Suppressor macrophage treated with lipopolysaccharide for 4 hours (primary cell): ENCODE measurements around the gene EPO.

Experiments used
- DNase-seq: peaks from one replicate; pipeline ENCODE4 v3.0.0-alpha.2; 2020

Gene EPO

DNA sequence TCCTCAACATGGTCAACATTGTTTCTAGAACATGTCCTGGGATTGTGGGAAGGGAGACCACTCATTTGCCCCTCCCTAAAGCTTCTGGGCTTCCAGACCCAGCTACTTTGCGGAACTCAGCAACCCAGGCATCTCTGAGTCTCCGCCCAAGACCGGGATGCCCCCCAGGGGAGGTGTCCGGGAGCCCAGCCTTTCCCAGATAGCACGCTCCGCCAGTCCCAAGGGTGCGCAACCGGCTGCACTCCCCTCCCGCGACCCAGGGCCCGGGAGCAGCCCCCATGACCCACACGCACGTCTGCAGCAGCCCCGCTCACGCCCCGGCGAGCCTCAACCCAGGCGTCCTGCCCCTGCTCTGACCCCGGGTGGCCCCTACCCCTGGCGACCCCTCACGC, at the start of gene EPO:
TSS of gene EPO (plus strand) at position 190 of the 392 bp plus-strand sequence. CDS start 513 bp downstream, outside the sequence.
- DNase-seq: no peak

DNA sequence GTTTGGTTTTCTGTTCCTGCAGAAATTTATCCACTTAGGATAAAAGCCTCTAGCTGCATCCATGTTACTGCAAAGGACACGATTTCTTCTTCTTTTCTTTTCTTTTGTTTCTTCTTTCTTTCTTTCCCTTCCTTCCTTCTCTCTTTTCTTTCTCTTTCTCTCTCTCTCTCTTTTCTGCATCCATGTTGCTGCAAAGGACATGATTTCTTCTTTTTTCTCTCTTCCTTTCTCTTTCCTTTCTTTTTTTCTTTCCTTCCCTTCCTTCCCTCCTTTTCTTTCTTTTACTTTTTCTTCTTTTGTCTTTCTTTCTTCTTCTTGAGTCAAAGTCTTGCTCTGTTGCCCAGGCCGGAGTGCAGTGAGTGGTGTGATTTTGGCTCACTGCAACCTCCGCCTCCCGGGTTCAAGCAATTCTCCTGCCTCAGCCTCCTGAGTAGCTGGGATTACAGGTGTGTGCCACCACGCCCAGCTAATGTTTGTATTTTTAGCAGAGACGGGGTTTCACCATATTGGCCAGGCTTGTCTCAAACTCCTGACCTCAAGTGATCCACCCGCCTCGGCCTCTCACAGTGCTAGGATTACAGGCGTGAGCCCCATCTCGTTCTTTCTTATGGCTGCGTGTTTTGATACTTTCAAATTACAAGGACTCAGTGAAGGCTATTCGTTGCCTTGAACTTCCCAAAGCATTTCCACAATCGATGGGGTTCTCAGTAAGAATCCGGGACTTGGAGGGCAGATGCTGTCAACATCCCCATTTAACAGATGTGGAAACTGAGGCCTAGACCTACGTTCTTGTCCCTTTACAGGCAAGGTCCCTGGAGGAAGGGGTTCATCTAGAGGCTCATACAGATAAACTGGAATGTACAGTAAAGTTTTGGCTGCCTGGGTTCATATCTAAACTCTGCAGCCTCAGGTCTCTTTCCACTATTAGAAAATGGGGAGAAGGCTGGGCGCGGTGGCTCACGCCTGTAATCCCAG, 48.6 kb upstream of the EPO start:
- DNase-seq: no peak

DNA sequence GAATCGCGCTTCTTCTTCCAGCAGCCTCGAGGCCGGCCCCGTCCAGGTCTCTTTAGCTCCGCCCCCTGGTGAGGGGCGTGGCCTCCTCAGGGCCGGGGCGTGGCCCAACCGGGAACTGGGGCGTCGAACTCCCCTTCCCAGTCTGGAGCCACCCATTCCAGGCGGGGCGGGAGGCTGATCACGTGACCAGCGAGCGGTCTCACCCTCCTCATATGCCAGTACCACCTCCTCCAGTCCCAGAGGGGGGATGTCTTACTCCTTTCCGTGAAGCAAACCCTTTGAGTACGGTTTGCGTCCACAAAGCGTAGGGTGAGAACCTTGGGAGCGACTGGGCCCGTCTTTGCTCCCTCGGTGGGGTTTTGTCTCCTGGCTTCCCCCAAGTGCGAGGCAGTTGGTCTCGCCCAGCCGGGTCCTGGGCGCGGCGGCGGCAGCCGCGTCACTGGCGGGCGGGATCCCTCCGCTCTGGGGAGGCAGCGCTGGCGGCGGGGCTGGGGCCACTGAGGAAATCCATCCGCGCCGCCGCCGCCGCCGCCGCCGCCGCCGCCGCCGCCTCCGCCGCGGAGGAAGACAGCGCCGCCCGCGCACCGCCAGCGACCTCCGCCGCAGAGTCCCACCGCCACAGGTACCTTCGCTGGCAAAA, 46.8 kb upstream of the EPO start, which contains the start of gene GNB2:
TSS of gene GNB2 (plus strand) at position 439 of the 640 bp plus-strand sequence. CDS start 2,526 bp downstream, outside the sequence.
- peak; percentile 99 for DNase-seq

DNA sequence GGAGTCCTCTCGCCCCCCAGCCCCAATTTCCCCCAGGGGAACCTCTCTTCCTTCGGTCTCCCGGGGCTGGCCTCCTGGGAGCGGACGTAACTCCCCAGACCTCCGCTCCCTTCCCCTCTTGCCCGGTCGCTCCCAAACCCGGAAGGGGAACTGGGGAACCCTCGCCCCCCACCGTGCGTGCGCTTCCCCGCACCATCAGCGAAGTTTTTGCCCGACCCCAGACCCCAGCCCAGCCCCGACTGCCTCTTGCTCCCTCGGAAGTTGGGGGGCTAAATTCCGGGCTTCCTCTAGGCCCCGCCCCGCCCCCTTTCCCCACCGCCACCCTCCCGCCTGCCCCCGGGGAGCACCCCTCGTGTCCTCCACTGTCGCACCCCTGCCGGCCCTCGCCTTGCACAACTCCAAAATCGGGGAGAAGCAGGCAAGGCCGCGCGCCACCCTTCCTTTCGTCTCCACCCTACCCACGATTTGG, 46.3 kb upstream of the EPO start:
- peak; percentile 53 for DNase-seq

DNA sequence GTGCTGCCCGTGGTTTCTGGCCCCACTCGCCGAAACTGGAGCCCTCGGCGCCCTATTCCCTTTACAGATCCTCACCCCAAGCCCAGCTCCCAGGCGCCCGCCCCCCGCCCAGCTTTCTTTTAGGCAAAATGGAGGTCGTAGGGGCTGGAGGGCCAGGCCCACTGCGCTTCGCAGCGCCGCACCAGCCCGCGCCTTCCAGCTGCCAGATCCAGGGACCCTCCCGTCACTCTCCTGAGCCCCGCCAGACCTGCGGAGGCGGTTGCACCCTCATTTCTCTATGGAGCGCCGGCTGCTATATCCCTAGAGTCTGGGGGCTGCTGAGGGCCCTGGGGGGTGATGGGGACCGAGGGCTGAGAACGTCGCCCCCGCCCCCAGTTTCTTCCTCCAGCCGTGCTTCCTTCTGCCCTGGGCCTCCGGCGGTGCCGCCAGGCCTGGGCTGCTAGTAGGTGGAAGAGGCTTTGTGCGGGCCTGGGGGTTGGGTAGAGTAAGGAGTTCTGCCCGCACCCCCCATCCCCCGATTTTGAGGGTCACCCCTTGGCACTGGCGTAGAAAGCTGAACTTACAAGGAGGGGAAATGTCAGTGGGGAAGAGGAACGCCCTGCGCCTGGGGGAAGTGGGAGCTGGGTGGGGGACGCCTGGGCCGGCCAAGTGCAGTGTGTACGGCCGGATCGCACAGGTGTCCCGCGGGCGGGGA, 45.7 kb upstream of the EPO start:
- peak; percentile 43 for DNase-seq

DNA sequence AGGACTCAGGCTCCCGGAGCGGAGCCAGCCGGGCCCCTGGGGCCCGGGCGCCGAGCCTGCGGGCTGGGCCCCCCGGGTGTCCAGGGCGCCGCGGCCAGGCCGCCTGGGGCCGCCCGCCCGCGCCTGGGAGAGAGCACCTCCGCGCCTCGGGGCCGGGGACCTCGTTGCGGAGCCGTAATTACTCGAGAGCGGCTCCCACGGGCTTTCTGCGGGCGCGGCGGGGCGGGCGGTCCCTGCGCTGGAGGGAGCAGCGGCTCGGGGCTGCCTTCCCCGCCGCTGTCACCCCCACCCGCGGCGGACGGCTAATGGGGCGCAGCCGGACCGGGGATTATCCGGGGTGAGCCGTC, 45.2 kb upstream of the EPO start:
- no peak for DNase-seq

DNA sequence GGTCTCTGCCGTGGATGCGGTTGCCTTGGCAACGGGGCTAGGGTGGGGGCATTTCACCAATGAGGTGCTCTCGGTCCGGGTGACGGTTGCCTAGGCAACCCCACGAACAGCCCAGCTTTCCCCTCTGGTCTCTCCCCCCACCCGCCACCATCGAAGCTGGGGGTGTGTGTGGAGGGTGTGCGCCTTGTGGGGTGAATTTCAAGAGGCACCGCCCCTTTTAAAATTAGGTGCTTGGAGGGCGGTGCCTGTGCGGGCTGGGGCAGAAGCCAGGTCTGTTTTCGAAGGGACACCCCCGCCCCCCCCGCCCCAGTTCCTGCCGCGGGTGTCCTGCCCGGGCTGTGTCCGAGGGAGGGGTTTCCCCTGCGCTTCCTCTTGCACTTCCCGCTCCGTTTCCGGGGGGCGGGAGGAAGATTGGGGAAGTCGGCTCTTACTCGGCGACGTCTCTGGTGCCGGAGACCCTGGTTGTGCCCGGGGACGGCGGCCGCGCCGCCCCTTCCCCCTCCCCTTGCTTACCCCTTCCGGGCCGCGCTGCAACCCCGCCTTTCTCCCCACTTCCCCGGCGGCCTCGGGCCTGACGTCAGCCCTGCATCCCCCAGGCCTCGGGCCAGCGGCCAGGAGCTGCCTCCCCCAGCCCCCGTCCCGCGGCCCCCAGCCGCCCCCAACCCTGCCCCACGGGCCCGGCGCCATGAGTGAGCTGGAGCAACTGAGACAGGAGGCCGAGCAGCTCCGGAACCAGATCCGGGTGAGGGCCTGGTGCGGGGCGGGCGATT, 44.5 kb upstream of the EPO start:
- DNase-seq: peak; percentile 69

DNA sequence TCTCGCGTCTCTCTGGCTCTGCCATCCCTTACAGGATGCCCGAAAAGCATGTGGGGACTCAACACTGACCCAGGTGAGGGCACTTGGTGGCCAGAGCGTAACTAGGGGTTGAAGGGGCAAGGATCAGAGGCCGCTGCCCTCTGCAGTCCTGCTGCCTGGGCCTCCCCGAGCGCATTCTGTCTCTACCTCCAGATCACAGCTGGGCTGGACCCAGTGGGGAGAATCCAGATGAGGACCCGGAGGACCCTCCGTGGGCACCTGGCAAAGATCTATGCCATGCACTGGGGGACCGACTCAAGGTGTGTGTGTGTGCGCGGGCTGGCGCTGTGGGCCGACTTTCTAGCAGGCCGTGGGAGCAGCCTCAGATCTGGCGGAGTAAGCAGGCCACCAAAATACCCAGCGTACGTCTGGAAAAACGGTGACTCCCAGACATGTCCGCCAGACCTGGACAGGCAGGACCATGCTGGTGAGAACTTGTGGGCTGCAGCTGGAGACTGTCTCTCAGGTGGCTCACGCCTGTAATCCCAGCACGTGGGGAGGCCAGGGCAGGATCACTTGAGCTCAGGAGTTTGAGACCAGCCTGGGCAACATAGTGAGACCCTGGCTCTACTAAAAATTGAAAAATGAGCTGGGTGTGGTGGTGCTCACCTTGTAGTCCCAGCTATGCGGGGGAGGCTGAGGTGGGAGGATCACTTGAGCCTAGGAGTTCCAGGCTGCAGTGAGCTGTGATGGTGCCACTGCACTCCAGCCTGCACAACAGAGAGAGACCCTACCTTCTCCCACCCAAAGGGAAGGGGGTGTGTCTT, 43.6 kb upstream of the EPO start:
- DNase-seq: no peak

DNA sequence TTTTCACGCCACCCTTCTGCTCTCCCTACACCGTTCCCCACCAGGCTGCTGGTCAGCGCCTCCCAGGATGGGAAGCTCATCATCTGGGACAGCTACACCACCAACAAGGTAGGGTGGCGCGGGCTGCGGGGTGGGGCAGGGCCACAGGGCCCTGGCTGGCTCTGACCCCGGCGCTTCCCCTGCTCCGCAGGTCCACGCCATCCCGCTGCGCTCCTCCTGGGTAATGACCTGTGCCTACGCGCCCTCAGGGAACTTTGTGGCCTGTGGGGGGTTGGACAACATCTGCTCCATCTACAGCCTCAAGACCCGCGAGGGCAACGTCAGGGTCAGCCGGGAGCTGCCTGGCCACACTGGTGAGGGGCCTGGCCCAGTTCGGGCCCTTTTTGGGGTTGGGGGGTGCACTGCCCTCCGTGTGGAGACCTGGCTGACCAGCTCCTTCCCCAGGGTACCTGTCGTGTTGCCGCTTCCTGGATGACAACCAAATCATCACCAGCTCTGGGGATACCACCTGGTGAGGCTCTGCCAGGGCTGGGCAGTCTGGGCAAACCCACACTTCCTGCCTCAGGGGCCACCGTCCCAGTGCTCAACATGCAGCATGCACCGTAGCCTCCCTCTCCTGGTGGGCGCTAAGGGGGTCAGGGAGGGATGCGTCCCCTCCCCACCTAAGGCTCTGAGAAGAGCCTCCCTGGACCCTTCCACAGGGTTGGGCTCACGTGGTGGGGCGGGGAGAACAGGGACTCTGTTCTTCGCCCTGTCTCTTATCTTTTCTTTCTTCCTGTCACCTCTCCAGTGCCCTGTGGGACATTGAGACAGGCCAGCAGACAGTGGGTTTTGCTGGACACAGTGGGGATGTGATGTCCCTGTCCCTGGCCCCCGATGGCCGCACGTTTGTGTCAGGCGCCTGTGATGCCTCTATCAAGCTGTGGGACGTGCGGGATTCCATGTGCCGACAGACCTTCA, 42.7 kb upstream of the EPO start:
- DNase-seq: no peak

DNA sequence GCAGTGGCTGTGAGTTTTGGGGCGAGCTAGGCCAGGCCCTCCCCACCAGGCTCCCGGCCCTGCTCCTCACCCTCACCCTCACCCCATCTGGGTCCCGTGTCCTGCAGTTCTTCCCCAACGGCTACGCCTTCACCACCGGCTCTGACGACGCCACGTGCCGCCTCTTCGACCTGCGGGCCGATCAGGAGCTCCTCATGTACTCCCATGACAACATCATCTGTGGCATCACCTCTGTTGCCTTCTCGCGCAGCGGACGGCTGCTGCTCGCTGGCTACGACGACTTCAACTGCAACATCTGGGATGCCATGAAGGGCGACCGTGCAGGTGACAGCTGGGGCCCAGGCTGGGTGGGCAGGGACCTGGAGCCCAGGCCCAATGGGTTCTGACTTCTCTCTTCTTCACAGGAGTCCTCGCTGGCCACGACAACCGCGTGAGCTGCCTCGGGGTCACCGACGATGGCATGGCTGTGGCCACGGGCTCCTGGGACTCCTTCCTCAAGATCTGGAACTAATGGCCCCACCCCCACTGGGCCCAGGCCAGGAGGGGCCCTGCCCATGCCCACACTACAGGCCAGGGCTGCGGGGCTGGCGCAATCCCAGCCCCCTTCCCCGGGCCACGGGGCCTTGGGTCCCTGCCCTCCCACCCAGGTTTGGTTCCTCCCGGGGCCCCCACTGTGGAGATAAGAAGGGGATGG, 41.8 kb upstream of the EPO start:
- no peak for DNase-seq

DNA sequence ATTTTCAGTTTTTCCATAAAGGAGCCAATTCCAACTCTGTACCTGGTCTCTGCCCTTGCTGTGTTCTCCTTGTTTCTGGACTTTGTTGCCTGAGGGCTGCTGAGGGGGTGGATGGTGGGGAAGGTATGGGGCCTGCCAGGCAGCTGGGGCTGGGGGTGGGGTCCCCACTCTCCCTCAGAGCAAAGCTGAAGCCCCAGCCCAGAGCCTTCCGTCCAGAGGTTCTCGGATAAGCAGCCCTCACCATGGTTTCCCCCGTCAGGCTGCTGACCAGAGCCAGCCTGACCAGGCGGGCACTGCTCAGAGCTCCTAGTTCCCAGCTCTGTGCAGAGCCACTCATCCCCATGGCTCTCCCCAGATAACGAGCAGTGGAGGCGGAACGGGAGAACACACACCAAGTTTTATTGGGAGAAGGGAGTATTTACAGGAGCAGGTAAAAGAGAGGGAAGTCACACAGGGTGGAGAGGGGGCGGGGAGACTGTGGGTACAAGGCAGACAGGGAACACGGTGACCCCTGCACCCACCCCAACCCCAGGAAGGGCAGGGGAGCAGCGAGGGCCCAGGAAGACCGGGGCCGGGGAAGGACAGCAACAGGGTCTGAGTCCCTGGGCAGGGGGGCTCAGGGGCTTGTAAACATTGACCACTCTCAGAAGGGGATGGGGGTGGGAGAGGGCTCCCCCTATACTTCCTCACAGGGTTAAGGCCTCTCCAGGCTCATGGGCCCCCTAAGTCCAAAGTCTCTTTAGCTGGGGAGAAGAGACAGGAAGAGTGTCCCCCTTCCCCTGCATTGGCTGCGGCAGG, 40.9 kb upstream of the EPO start:
- DNase-seq: no peak

DNA sequence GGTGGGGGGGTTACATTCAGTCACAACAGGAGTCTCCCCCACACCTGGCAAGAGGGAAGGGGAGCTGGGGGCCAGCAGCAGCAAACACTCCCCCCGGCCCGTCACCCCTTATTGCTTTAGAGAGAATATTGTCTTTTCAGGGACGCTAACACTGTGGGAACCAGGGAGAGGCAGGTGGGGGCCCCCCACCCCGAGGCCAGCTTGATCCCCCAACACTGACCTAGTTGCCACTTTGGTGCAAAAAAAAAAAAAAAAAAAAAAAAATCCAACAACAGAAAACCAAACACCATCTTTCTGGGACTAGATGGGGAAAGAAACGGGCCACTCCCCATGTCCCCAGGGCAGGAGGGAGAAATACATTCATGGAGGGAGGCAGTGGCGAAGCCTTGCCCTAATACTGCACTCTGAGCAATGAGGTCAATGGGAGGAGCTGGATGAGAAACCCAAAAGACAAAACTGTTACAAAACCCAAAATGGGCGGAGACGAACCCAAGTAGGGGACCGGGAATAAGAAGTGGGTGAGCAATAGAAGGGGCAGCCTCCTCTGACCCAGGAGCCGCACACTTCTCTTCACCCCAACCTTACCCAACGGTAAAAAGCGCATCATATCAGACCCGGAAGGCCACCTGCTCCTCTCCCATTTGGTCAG, 40.2 kb upstream of the EPO start:
- DNase-seq: peak; percentile 61

DNA sequence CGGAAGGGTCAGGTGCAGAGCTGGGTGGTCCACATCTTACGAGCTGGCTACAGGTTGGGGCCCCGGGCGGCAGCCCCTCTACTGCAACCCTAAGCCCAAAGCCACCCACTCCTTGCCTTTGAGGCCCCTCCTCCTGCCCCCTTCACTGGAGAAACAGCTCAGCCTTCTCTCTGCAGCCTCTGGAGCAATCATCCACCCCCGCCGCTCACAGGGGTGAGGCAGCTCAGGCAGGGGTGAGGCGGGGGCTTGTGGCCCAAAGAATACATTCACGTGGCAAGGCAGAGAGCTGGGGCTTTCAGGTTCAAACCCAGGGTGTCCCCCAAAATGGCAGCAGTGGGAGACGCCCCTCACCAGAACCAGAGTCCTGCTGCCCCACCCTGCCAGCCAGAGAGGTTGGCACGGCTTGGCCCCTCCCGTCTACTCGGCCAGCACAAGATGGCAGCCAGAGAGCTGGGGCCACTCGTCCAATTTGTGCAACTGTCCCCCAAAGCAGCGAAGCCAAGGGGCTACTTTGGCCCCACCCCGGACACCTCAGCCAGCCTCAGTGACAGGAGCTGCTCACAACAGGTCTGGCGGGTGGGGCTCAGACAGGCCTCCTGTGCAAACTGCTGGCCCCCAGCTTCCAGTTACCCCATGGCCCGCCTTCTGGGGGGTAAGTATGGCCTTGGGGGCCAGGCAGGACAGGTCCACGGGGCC, 39.5 kb upstream of the EPO start:
- DNase-seq: no peak

DNA sequence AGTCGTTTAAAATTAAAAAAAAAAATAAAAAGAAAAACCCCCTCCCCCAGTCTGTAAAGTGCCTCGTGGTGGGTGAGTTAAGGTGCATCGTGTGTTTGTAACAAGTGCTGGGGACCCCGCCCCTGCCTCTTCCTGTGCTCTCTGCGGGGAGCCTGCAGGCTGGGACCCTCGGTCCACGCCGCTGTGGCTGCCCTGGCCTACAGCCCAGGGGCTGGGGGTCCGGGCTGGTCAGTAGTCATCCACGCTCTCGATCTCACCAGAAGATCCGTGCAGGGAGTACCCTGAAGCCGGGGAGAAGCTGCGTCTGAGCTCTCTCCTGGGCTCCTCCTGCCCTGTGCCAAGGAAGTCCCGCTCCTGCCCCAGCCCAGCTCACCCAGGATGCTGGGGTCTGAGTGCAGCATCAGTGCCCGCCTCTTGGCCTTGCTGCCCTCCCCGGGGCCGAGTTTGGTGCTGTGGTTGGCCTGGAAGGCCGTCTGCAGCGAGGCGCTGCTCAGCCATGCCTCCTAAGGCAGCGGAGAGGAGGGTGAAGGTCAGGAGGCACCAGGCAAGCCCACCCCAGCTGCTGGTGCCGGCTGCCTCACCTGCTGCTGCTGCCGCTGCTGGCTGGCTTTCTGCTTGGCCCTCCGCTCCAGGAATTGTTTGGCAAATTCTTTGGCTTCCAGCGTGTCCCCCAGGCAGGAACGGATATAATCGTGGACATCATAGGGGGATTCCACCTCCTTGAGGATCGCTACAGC, 38.6 kb upstream of the EPO start:
- no peak for DNase-seq

DNA sequence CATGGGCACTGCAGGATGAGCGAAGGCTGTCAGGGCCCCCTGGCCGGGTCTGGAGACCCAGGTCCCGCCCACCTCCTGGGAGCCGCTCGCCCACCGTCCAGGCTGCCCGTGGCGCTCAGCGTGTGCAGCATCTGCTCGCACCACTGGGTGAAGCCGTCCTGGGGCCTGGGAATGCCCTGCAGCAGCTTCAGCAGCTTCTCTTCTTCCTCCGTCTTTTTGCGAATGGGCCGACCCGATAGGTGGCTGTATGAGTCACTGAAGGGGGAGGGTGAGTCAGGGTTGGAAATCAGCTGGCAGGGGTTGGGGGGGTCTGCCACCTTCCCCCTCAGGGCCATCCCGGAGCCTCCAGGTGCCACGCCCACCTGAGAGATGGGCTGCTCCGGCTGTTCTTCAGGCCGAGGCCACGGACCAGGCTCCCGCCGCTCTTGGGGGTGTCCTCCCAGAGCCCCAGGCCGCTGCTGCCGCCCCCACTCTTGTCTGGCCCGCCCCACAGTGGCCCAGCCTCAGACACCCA, 38.0 kb upstream of the EPO start:
- DNase-seq: no peak

DNA sequence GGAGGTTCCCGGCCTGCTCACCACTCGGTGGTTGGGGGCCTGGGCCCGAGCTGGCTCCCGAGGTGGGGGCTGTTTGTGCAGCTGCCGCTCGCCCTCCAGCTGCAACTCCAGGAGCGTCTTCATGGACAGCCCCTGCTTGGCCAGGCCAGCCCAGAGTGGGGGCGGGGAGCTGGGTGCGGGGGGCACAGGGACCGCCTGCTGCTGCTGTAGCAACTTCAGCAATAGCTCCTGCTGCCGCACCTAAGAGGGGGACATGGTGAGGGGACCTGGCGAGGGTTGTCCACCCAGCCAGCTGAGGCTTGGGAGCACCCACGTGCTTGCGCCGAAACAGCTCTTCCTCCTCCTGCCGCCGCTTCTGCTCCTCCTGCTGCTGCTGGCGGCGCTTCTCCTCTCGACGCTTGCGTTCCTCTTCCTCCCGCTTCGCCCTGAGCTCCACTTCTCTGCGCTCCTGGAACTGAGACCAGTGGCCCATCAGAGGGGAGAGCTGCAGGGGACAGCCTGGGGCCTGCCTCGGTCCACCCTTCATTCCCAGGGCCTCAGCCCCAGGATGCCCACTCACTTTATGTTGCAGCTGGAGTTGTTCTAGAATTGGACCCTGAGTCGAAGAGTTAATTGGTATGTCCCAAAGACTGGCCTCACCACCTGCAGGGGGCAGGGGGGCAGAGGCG, 37.1 kb upstream of the EPO start:
- no peak for DNase-seq
